Psoas muscle (tissue), 8 donors: ENCODE measurements around the gene ADPRH. TPM values are rescaled to one million over a fixed set of nuclear protein-coding genes. Genes with fewer than 3 reads are reported as not detected.

Experiments used
- ATAC-seq, 4 donors: fragments of 200-7000 bp; cut with Tn5 transposase; one replicate each; pipeline ENCODE4 v1.9.1; 2020; ENCODE audit warnings: moderate library complexity in 3 of 4, mild to moderate bottlenecking in 2 of 4
- DNase-seq, 2 donors: peaks; one replicate each; pipeline ENCODE4 v3.0.0-alpha.2; 2020
- H3K27ac ChIP-seq: fragments of 200-600 bp; one replicate; pipeline ENCODE4 v1.8.0; 2022
- H3K27me3 ChIP-seq, 3 donors: fragments of 200-600 bp in 1 of 3; one replicate each; pipeline versions ENCODE4 v1.6.1 to v1.8.0; 2013 to 2022; ENCODE audit warnings: low read length in 2 of 3, mild to moderate bottlenecking in 2 of 3, moderate library complexity in 1 of 3; ENCODE audit not compliant: insufficient read depth in 3 of 3
- H3K36me3 ChIP-seq, 2 donors: fragments of 200-600 bp in 1 of 2; one replicate each; pipeline versions ENCODE4 v1.6.1 to v1.8.0; 2013 to 2022; ENCODE audit warnings: low read depth in 1 of 2, mild to moderate bottlenecking in 1 of 2, moderate library complexity in 1 of 2; ENCODE audit not compliant: insufficient read depth in 1 of 2
- H3K4me1 ChIP-seq: fragments of 200-600 bp; one replicate; pipeline ENCODE4 v1.8.0; 2022
- H3K4me3 ChIP-seq: fragments of 200-600 bp; one replicate; pipeline ENCODE4 v1.8.0; 2022; ENCODE audit warnings: mild to moderate bottlenecking
- H3K9me3 ChIP-seq: fragments of 200-600 bp; one replicate; pipeline ENCODE4 v1.8.0; 2022
- WGBS, 3 donors: extraction: QIAGEN DNeasy Blood & Tissue Kit; methylation state at CpG; one replicate each; pipeline versions ENCODE4 v1.1.6 to v1.1.7; 2013; 5-methylcytosine and 5-hydroxymethylcytosine counted together
- intact Hi-C, 2 donors: fragments of 100-400 bp; cut with DNase I; formaldehyde crosslinking; loops; one replicate each; pipeline versions ENCODE4 v1.11.0 to v1.14.2; 2022
- polyA plus RNA-seq, 3 donors: library from polyadenylated mRNA; stranded (reverse); fragments of 200-250 nt; gene quantifications; one replicate each; pipeline ENCODE4 v1.2.3, GENCODE V29; 2013
- total RNA-seq, 4 donors: library from RNA; stranded (reverse); fragmentation: NEBNext Ultra II Directional in 2 of 4; extraction: Animal tissue kit (Norgen Biotek cat#: 25700) in 2 of 4; gene quantifications; one replicate each; pipeline versions ENCODE4 v1.2.1 to v1.2.4, GENCODE V29; 2021 to 2023
- TF ChIP-seq, protein P1 (sequence below): fragments of 200-600 bp; IDR thresholded peaks from one replicate; pipeline ENCODE4 v1.8.0; 2022; ENCODE audit warnings: antibody characterized with exemption
- donor health status: healthy with polysubstance abuse.
- donor health status: DM: no; HTN: no; CAD: no; lungs with moderate emphysema.
- donor health status: Bipolar disorder and iron deficiency.
- donor health status: healthy.
- donor health status: DM: yes; HTN: yes; CAD: no.
- donor health status: DM: no; HTN: no; CAD: no.
- donor health status: DM: no; HTN: no; CAD: no.
- donor health status: DM: yes; HTN: yes; CAD: no.

ADPRH gene
- total and polyA plus RNA-seq, 7 donors, result 5.2 to 16.9 (median 14.7) TPM

- Histone ChIP-seq H3K4me1 (peaks cover 61% of the 10 kb centered on the region), H3K36me3 (no peaks in the 10 kb centered on the region), H3K9me3 (no peaks in the 10 kb centered on the region), H3K4me3 (no peak overlapping the region), H3K27me3 (no peaks in the 10 kb centered on the region), H3K27ac (peak overlapping the region; percentile 93)
- 24 to 42% (median 31%) methylated on average over 7 of the region's 7 CpGs for WGBS, 3 donors
- DNase-seq (peak in 1 of 2 donors; percentile 39), ATAC-seq (peak in 3 of 4 donors; percentile 11 to 53 (median 39))
- intact Hi-C loops, result loop anchor here in 1 of 2 donors (2.0 kb wide), 1 partner anchor 32 kb away; no protein-coding TSS in a partner anchor
- TF ChIP-seq, protein P1, sequence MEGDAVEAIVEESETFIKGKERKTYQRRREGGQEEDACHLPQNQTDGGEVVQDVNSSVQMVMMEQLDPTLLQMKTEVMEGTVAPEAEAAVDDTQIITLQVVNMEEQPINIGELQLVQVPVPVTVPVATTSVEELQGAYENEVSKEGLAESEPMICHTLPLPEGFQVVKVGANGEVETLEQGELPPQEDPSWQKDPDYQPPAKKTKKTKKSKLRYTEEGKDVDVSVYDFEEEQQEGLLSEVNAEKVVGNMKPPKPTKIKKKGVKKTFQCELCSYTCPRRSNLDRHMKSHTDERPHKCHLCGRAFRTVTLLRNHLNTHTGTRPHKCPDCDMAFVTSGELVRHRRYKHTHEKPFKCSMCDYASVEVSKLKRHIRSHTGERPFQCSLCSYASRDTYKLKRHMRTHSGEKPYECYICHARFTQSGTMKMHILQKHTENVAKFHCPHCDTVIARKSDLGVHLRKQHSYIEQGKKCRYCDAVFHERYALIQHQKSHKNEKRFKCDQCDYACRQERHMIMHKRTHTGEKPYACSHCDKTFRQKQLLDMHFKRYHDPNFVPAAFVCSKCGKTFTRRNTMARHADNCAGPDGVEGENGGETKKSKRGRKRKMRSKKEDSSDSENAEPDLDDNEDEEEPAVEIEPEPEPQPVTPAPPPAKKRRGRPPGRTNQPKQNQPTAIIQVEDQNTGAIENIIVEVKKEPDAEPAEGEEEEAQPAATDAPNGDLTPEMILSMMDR, result no peak
These were observed 51.6 kb downstream of the ADPRH start for GRCh38 chr3:119630880-119631329.

- Histone ChIP-seq H3K9me3 (no peaks in the 10 kb centered on the region), H3K27me3 (no peaks in the 10 kb centered on the region), H3K4me3 (no peak overlapping the region), H3K36me3 (no peaks in the 10 kb centered on the region), H3K27ac (peak overlapping the region; percentile 93), H3K4me1 (peaks cover 61% of the 10 kb centered on the region)
- intact Hi-C loops, result loop anchor here in 1 of 2 donors (2.0 kb wide), 1 partner anchor 33 kb away; no protein-coding TSS in a partner anchor
- DNase-seq (no peak), ATAC-seq (no peak)
- TF ChIP-seq, protein P1, result no peak
- WGBS, 3 donors, result 50 to 63% (median 56%) methylated on average over 3 of the region's 3 CpGs
These were observed 52.2 kb downstream of the ADPRH start for GRCh38 chr3:119631516-119631915.

- ATAC-seq, result no peak
- Histone ChIP-seq H3K4me3 (no peak overlapping the region), H3K4me1 (peaks cover 61% of the 10 kb centered on the region), H3K27ac (peak overlapping the region; percentile 93), H3K36me3 (no peaks in the 10 kb centered on the region), H3K9me3 (no peaks in the 10 kb centered on the region), H3K27me3 (no peaks in the 10 kb centered on the region)
- no peak for DNase-seq
- intact Hi-C loops, result no loop called here
- TF ChIP-seq, protein P1, result no peak
- WGBS, 3 donors, result 49 to 61% (median 53%) methylated on average over 4 of the region's 4 CpGs
These were observed 52.9 kb downstream of the ADPRH start for GRCh38 chr3:119632216-119632615.

GRCh38 chr3:119632829-119633228 is 53.5 kb downstream of the ADPRH start:
- TF ChIP-seq, protein P1, result no peak
- H3K4me1 ChIP-seq, result peaks cover 60% of the 10 kb centered on the region
- 39 to 64% (median 52%) methylated on average over 4 of the region's 4 CpGs for WGBS, 3 donors
- no peak overlapping the region for H3K4me3 ChIP-seq
- ATAC-seq (no peak), DNase-seq (no peak)
- no peaks in the 10 kb centered on the region for H3K9me3 ChIP-seq
- H3K36me3 ChIP-seq, result no peaks in the 10 kb centered on the region
- H3K27ac ChIP-seq, result peak overlapping the region; percentile 93
- intact Hi-C loops, result no loop called here
- no peaks in the 10 kb centered on the region for H3K27me3 ChIP-seq

GRCh38 chr3:119635719-119636118 is 56.4 kb downstream of the ADPRH start:
- Histone ChIP-seq H3K36me3 (peaks cover 0 to 12% of the 10 kb centered on the region in 2 donors), H3K4me3 (no peak overlapping the region), H3K9me3 (no peaks in the 10 kb centered on the region), H3K27me3 (no peaks in the 10 kb centered on the region), H3K4me1 (peaks cover 51% of the 10 kb centered on the region), H3K27ac (peak overlapping the region; percentile 97)
- peak in 1 of 4 donors; percentile 3 for ATAC-seq
- TF ChIP-seq, protein P1, result peak; percentile 23
- no peak for DNase-seq
- intact Hi-C loops, result loop anchor here in 1 of 2 donors (5.0 kb wide), 1 partner anchor 38 kb away; the partner anchor contains the start of gene PLA1A
- WGBS, 3 donors, result 83 to 84% (median 83%) methylated on average over 10 of the region's 10 CpGs
